Measurements from ENCODE around the gene NGRN.

DNA sequence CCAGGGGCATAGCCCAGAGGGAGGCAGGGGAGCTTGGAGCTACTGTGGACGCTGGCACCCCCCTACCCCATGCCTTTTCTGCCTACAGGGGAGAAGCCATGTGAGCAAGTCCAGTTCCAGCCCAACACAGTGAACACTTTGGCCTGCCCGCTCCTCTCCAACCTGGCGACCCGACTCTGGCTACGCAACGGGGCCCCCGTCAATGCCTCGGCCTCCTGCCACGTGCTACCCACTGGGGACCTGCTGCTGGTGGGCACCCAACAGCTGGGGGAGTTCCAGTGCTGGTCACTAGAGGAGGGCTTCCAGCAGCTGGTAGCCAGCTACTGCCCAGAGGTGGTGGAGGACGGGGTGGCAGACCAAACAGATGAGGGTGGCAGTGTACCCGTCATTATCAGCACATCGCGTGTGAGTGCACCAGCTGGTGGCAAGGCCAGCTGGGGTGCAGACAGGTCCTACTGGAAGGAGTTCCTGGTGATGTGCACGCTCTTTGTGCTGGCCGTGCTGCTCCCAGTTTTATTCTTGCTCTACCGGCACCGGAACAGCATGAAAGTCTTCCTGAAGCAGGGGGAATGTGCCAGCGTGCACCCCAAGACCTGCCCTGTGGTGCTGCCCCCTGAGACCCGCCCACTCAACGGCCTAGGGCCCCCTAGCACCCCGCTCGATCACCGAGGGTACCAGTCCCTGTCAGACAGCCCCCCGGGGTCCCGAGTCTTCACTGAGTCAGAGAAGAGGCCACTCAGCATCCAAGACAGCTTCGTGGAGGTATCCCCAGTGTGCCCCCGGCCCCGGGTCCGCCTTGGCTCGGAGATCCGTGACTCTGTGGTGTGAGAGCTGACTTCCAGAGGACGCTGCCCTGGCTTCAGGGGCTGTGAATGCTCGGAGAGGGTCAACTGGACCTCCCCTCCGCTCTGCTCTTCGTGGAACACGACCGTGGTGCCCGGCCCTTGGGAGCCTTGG, 37.4 kb upstream of the NGRN start:
- TF ChIP-seq, protein P1, sequence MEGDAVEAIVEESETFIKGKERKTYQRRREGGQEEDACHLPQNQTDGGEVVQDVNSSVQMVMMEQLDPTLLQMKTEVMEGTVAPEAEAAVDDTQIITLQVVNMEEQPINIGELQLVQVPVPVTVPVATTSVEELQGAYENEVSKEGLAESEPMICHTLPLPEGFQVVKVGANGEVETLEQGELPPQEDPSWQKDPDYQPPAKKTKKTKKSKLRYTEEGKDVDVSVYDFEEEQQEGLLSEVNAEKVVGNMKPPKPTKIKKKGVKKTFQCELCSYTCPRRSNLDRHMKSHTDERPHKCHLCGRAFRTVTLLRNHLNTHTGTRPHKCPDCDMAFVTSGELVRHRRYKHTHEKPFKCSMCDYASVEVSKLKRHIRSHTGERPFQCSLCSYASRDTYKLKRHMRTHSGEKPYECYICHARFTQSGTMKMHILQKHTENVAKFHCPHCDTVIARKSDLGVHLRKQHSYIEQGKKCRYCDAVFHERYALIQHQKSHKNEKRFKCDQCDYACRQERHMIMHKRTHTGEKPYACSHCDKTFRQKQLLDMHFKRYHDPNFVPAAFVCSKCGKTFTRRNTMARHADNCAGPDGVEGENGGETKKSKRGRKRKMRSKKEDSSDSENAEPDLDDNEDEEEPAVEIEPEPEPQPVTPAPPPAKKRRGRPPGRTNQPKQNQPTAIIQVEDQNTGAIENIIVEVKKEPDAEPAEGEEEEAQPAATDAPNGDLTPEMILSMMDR (conservative IDR thresholded peaks at IDR 0.05 in 1 of 2, IDR thresholded peaks at IDR 0.05 in 1 of 2; ENCODE audit: low read depth in 1 of 2, low read length in 2 of 2): no peak
- TF ChIP-seq EZH2 (IDR thresholded peaks at IDR 0.05; ENCODE audit: low read length, missing control alignments): no peak

All from fibroblast of lung (primary cell).